PC-3 (cell line): ENCODE results near the gene EHD4.

Source experiments
- EZH2 ChIP-seq: fragments of 300-600 bp; sonication (generic); IDR thresholded peaks from one replicate; pipeline ENCODE4 v1.6.1; 2017; ENCODE audit warnings: antibody characterized with exemption, mild to moderate bottlenecking, low read length; ENCODE audit not compliant: unreplicated experiment
- TF ChIP-seq, protein P1 (sequence below): fragments of 300-600 bp; sonication (generic); conservative IDR thresholded peaks from 2 replicates; pipeline ENCODE4 v1.5.1; 2017; ENCODE audit warnings: antibody characterized with exemption, low read depth, mild to moderate bottlenecking, low read length

DNA sequence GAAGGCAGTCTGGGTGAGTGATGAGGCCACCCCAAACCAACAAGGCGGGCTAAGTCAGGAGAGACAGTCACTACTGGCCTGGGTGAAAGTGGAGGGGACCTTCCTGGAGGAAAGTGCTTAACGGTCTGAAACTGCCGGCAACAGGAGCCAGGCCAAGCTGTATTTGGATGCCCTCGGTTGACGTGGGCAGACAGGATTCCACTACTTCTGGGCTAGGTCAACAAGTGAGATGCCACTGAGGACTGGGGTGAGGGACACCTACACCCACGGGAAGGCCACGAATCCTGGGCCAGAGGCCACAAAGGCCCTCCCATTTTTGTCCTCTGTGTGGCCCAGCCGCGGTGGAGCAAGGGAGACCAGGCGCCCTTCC lies 90.8 kb downstream of the EHD4 start:
- TF ChIP-seq, protein P1, sequence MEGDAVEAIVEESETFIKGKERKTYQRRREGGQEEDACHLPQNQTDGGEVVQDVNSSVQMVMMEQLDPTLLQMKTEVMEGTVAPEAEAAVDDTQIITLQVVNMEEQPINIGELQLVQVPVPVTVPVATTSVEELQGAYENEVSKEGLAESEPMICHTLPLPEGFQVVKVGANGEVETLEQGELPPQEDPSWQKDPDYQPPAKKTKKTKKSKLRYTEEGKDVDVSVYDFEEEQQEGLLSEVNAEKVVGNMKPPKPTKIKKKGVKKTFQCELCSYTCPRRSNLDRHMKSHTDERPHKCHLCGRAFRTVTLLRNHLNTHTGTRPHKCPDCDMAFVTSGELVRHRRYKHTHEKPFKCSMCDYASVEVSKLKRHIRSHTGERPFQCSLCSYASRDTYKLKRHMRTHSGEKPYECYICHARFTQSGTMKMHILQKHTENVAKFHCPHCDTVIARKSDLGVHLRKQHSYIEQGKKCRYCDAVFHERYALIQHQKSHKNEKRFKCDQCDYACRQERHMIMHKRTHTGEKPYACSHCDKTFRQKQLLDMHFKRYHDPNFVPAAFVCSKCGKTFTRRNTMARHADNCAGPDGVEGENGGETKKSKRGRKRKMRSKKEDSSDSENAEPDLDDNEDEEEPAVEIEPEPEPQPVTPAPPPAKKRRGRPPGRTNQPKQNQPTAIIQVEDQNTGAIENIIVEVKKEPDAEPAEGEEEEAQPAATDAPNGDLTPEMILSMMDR = no peak
- TF ChIP-seq EZH2 = no peak
